GM10847 (cell line): Measurements from ENCODE around the gene B3GNT5.

Experiments used
- POLR2A ChIP-seq: IDR thresholded peaks from 2 replicates; pipeline ENCODE4 v1.6.1; 2011; ENCODE audit not compliant: insufficient read length; ENCODE audit errors: extremely low read depth

The B3GNT5 gene

DNA sequence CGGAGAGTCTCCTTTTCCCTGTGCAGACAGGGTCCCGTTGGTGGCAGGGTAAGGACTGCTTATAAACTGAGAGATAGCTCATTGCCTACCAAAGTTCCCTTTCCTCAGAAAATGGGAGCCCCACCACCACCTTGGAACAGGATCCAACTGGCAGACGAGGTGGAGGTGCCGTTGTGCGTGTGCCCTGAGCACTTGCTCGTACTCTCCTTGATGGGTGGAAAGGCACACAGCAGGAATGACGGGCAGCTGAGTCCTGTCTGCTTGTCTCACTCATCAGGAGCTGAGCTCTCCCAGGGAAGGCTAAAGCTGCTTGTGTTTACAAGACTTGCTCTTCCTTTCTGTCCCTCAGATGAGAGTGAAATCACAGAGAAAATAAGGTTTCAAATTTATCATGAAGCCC is 60.7 kb downstream of the B3GNT5 start:
- no peak for TF ChIP-seq POLR2A

DNA sequence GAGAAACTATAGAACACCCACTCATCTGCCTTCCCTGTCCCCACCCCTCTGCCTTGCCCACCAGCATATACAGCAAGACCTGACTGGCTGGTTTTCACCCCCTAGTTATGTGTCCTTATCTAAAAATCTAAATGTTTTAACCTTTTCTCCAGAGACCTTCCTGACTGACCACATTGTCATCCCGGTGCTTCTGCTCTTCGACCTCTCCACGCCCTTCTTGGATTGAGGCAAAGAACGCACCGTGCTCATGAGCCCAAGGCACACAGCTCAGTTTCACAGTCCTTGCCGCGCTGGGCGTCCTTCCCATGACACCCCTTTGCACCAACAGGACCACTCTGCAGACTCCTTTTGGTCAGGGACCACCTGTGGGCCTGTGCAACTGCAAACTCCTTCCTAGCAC is 62.7 kb downstream of the B3GNT5 start:
- TF ChIP-seq POLR2A = no peak

- TF ChIP-seq POLR2A = no peak
Observed at GRCh38 chr3:183317271-183317670, 64.2 kb downstream of the B3GNT5 start.

GRCh38 chr3:183317886-183318865 is 65.1 kb downstream of the B3GNT5 start:
- TF ChIP-seq POLR2A = no peak

- no peak for TF ChIP-seq POLR2A
Observed at GRCh38 chr3:183318877-183319276, 65.8 kb downstream of the B3GNT5 start.

- TF ChIP-seq POLR2A = no peak
Observed at GRCh38 chr3:183319371-183319770, 66.3 kb downstream of the B3GNT5 start.
